ENCODE measurements around the gene DPP10.

The DPP10 gene

GRCh38 chr2:114577657-114578056 lies 135.2 kb downstream of the DPP10 start:
- no peak overlapping the region for H3K4me3 ChIP-seq (ENCODE audit: low read length)
- TF ChIP-seq CTCF (IDR thresholded peaks at IDR 0.05; ENCODE audit: insufficient read depth, low read depth, low read length, missing control alignments): no peak
- no peak for DNase-seq (ENCODE audit: low read depth)

GRCh38 chr2:114579542-114579941 lies 137.1 kb downstream of the DPP10 start:
- no peak for TF ChIP-seq CTCF (IDR thresholded peaks at IDR 0.05; ENCODE audit: insufficient read depth, low read depth, low read length, missing control alignments)
- DNase-seq (ENCODE audit: low read depth): no peak
- H3K4me3 ChIP-seq (ENCODE audit: low read length): no peak overlapping the region

GRCh38 chr2:114580691-114581090 lies 138.2 kb downstream of the DPP10 start:
- no peak for TF ChIP-seq CTCF (IDR thresholded peaks at IDR 0.05; ENCODE audit: insufficient read depth, low read depth, low read length, missing control alignments)
- no peak for DNase-seq (ENCODE audit: low read depth)
- H3K4me3 ChIP-seq (ENCODE audit: low read length): no peak overlapping the region

DNA sequence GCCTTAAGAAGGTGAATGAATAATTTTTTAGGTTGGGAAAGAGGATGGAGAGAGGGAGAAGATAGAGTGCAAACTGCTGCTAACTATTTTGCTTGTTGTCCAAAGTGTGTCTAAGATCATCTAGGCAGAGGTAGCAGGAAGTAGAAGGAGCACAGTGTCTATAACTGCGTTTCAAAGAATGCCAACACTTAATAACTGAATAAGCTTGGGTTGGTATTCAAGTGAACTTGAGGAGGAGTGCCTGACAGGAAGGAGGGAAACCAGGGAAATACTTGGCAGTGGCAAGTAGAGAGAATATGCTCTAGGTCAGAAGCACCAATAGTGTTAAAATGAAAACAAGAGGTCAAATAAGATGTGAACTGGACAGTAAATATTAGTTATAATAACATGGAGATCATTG lies 155.9 kb downstream of the DPP10 start:
- no peak overlapping the region for H3K4me3 ChIP-seq (ENCODE audit: low read length)
- no peak for TF ChIP-seq CTCF (IDR thresholded peaks at IDR 0.05; ENCODE audit: insufficient read depth, low read depth, low read length, missing control alignments)
- DNase-seq (ENCODE audit: low read depth): no peak

DNA sequence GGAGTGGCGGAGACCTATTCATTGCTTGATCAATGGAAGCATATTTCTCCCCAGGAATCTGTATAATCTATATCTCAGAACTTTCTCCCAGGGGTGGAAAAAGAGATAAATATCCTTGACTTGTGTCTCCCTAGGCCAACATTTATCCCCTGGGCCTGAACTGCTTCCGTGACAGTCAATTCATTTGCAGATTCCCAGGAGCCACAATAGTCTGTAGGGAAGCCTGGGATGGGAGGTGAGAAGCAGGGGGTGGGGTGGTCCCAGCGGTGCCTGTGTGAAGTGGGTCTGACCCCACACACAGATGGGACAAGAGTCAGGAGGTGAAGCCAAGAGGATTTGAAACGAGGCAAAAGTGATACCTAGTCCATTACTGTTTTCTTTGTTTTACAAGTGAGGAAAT lies 166.8 kb downstream of the DPP10 start:
- H3K4me3 ChIP-seq (ENCODE audit: low read length): no peak overlapping the region
- no peak for TF ChIP-seq CTCF (IDR thresholded peaks at IDR 0.05; ENCODE audit: insufficient read depth, low read depth, low read length, missing control alignments)
- DNase-seq (ENCODE audit: low read depth): no peak

GRCh38 chr2:114609801-114610200 lies 167.4 kb downstream of the DPP10 start:
- no peak for DNase-seq (ENCODE audit: low read depth)
- no peak for TF ChIP-seq CTCF (IDR thresholded peaks at IDR 0.05; ENCODE audit: insufficient read depth, low read depth, low read length, missing control alignments)
- no peak overlapping the region for H3K4me3 ChIP-seq (ENCODE audit: low read length)

DNA sequence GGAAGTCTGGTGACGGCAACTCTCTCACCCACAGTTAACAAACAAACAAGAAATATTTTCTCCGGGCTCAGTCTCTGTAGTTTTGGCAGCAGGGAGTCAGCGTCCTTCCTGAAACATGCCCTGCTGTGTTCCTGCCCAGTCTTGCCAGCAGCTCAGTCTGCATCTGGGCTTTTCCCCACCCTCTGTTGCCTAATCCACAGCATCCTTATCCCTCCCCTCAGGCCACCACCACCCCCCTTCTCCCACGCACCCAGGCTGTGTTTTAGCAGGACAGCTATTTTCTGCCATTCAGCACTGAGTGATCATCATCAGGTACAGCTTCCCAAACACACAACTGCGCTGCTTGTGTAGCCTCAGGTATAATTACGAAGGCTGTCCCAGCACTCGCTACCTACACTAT lies 168.2 kb downstream of the DPP10 start:
- DNase-seq (ENCODE audit: low read depth): peak; percentile 61
- TF ChIP-seq CTCF (IDR thresholded peaks at IDR 0.05; ENCODE audit: insufficient read depth, low read depth, low read length, missing control alignments): no peak
- H3K4me3 ChIP-seq (ENCODE audit: low read length): no peak overlapping the region

Data from epithelial cell of esophagus (primary cell).